Upper lobe of left lung (tissue), 6 donors: ENCODE measurements around the gene NIM1K. TPM values are rescaled to one million over a fixed set of nuclear protein-coding genes. Genes with fewer than 3 reads are reported as not detected.
A peak's percentile ranks its signal among the peaks of the same experiment; 100 is the strongest.
"Not testable (repeated sequence)": the region's sequence is repeated elsewhere in the genome, so short reads cannot be mapped to it uniquely, and the experiment has no call there.

Experiments used
- ATAC-seq, 2 donors: fragments of 200-7000 bp; cut with Tn5 transposase; one replicate each; pipeline ENCODE4 v1.9.1; 2022; ENCODE audit warnings: mild to moderate bottlenecking in 2 of 2, moderate library complexity in 2 of 2; ENCODE audit not compliant: low FRiP score in 2 of 2
- DNase-seq, 2 donors: peaks; one replicate each; pipeline ENCODE4 v3.0.0-alpha.2; 2019 to 2020
- H3K27ac ChIP-seq, 4 donors: fragments of 200-600 bp; sonication (generic); one replicate each; pipeline ENCODE4 v1.5.1; 2016 to 2019
- H3K27me3 ChIP-seq, 4 donors: fragments of 200-600 bp; sonication (generic); one replicate each; pipeline ENCODE4 v1.5.1; 2017 to 2019
- H3K36me3 ChIP-seq, 4 donors: fragments of 200-600 bp; sonication (generic); one replicate each; pipeline ENCODE4 v1.5.1; 2016 to 2019
- H3K4me1 ChIP-seq, 4 donors: fragments of 200-600 bp; sonication (generic); one replicate each; pipeline ENCODE4 v1.5.1; 2018 to 2019
- H3K4me3 ChIP-seq, 4 donors: fragments of 200-600 bp; sonication (generic); one replicate each; pipeline ENCODE4 v1.5.1; 2017 to 2019; ENCODE audit warnings: mild to moderate bottlenecking in 2 of 4, moderate library complexity in 1 of 4
- H3K9me3 ChIP-seq, 4 donors: fragments of 200-600 bp; sonication (generic); one replicate each; pipeline ENCODE4 v1.5.1; 2018 to 2019
- EP300 ChIP-seq, 4 donors: sonication (generic); formaldehyde crosslinking; IDR thresholded peaks; one replicate each; pipeline ENCODE4 v1.5.1; 2017; ENCODE audit warnings: antibody characterized with exemption in 4 of 4, control low read depth in 2 of 4
- POLR2A ChIP-seq, 4 donors: fragments of 450-650 bp; IDR thresholded peaks; one replicate each; pipeline ENCODE4 v1.5.1; 2016 to 2017; ENCODE audit warnings: antibody characterized with exemption in 4 of 4, mild to moderate bottlenecking in 2 of 4
- POLR2AphosphoS5 ChIP-seq, 2 donors: sonication (generic); formaldehyde crosslinking; IDR thresholded peaks; one replicate each; pipeline ENCODE4 v1.5.1; 2017; ENCODE audit warnings: antibody characterized with exemption in 2 of 2
- WGBS, 2 donors: methylation state at CpG; one replicate each; pipeline ENCODE4 v1.1.5; 2017 to 2018; 5-methylcytosine and 5-hydroxymethylcytosine counted together
- total RNA-seq, 6 donors: library from RNA; depleted of rRNA in 4 of 6; stranded (reverse); fragments of >200 nt in 4 of 6; gene quantifications; one replicate each; pipeline versions ENCODE4 v1.1.0 to v1.2.1, GENCODE V29; 2016 to 2021
- TF ChIP-seq, protein P1 (sequence below), 6 experiments: fragments of 450-650 bp in 4 of 6; fragments of 200-600 bp in 2 of 6; sonication (generic) in 2 of 6; IDR thresholded peaks; one replicate each; pipeline ENCODE4 v1.5.1; 2016 to 2019; ENCODE audit warnings: antibody characterized with exemption in 6 of 6
- donor health status: DM: no; HTN: no; CAD: no; lungs with moderate emphysema.
- donor health status: DM: no; HTN: yes; CAD: no; lungs with severe emphysema.

The NIM1K gene
- total RNA-seq, 6 donors from 2014 or later: 1.8 to 29.3 (median 4.6) TPM

DNA sequence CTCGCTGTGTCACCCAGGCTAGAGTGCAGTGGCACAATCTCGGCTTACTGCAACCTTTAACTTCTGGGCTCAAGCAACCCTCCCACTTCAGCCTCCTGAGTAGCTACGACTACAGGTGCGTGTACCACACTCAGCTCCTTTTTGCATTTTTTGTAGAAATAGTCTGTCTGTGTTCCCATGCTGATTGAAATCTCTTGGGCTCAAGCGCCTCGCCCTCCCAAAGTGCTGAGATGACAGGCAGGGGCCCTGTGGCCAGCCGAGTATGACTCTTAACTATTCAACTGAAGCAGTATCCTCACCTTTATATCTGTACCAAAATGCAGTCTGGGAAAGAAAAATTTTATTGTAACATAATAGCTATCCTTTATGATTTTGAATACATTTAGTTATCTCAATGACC, 12.2 kb upstream of the NIM1K start:
- TF ChIP-seq POLR2AphosphoS5 (IDR thresholded peaks at IDR 0.05) (no peak), EP300 (IDR thresholded peaks at IDR 0.05) (no peak), POLR2A (IDR thresholded peaks at IDR 0.05) (no peak)
- TF ChIP-seq, protein P1, sequence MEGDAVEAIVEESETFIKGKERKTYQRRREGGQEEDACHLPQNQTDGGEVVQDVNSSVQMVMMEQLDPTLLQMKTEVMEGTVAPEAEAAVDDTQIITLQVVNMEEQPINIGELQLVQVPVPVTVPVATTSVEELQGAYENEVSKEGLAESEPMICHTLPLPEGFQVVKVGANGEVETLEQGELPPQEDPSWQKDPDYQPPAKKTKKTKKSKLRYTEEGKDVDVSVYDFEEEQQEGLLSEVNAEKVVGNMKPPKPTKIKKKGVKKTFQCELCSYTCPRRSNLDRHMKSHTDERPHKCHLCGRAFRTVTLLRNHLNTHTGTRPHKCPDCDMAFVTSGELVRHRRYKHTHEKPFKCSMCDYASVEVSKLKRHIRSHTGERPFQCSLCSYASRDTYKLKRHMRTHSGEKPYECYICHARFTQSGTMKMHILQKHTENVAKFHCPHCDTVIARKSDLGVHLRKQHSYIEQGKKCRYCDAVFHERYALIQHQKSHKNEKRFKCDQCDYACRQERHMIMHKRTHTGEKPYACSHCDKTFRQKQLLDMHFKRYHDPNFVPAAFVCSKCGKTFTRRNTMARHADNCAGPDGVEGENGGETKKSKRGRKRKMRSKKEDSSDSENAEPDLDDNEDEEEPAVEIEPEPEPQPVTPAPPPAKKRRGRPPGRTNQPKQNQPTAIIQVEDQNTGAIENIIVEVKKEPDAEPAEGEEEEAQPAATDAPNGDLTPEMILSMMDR (IDR thresholded peaks at IDR 0.05): no peak
- peaks cover 0 to 7% (median 2%) of the 10 kb centered on the region in 4 donors for H3K36me3 ChIP-seq
- H3K27me3 ChIP-seq: no peaks in the 10 kb centered on the region
- ATAC-seq: no peak
- H3K27ac ChIP-seq: no peak overlapping the region
- H3K9me3 ChIP-seq: no peaks in the 10 kb centered on the region
- H3K4me3 ChIP-seq: no peak overlapping the region
- WGBS, 2 donors: 93 to 97% methylated on average over 7 of the region's 7 CpGs
- no peak for DNase-seq
- no peaks in the 10 kb centered on the region for H3K4me1 ChIP-seq

DNA sequence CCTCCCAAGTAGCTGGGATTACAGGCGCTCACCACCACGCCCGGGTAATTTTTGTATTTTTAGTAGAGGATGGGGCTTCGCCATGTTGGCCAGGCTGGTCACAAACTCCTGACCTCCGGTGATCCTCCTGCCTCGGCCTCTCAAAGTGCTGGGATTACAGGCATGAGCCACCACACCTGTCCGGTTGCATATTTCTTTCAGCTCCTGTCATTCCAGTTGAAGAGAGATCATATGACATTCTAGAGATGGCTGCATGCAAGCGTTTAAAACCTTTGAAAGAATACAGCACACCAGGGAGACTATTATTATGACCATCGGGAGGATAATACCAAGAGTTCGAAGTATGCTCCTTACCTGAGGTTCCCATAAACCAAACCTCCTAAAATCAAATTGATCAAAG, 9.6 kb upstream of the NIM1K start:
- Histone ChIP-seq H3K4me1 (no peaks in the 10 kb centered on the region), H3K4me3 (no peak overlapping the region), H3K27ac (no peak overlapping the region), H3K9me3 (no peaks in the 10 kb centered on the region), H3K36me3 (no peaks in the 10 kb centered on the region), H3K27me3 (no peaks in the 10 kb centered on the region)
- TF ChIP-seq EP300 (IDR thresholded peaks at IDR 0.05) (no peak), POLR2AphosphoS5 (IDR thresholded peaks at IDR 0.05) (no peak), POLR2A (IDR thresholded peaks at IDR 0.05) (no peak)
- TF ChIP-seq, protein P1 (IDR thresholded peaks at IDR 0.05): no peak
- ATAC-seq (no peak), DNase-seq (no peak)
- WGBS, 2 donors: 96% methylated on average over 10 of the region's 10 CpGs

DNA sequence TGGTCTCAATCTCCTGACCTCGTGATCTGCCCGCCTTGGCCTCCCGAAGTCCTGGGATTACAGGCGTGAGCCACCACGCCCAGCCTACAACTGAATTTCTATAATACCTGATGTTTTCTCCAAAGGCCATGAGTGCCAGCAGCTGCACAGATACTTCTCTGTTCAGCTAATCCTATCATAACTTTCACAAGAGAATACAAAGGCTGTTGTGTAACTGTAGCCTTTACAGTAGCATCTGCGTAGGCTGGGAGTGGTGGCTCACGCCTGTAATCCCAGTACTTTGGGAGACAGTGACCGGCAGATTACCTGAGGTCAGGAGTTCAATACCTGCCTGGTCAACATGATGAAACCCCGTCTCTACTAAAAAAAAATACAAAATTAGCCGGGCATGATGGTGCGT, 8.9 kb upstream of the NIM1K start:
- WGBS, 2 donors: 91 to 93% methylated on average over 11 of the region's 11 CpGs
- ATAC-seq, H3K27ac ChIP-seq, H3K4me3 ChIP-seq, H3K4me1 ChIP-seq, H3K36me3 ChIP-seq, DNase-seq, H3K9me3 ChIP-seq, H3K27me3 ChIP-seq: not testable (repeated sequence)

DNA sequence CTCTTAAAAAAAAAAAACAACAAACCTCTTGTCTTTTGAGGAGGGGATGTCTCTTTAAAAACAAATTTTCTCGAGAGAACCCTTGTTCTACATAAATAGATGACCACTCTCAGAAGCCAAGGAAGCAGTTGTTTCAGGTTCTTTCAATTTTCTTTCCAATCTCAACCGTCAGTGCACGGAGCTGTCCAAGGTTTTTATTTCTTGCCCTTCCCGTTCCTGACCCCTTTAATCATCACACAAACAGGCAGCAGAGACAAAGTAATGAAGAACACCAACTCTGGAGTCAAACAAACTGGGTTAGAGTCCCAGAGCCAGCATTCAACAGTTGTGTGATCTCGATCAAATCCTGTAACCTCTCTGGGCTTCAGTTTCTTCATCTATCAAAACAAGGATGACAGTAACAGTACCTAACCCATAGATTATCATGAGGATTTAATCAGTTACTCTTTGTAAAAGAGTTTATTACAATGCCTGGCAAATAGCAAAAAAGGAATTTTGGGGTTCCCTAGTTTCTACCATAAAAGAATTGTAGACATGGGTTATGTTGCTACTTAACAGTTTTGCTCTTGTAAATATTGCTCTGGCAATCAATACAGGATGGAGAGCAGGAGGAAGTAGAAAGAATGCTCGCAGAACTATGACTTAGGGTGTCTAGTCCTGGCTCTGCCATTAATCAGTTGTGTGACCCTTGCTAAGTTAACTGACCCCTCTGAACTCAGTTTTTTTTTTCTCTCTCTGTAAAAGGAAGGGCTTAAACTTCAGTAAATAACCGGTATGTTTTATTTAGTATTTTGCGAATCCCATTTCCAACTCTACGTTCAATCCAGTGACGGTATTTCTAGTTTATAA, 1.0 kb upstream of the NIM1K start:
- 30 to 34% methylated on average over 10 of the region's 10 CpGs for WGBS, 2 donors

DNA sequence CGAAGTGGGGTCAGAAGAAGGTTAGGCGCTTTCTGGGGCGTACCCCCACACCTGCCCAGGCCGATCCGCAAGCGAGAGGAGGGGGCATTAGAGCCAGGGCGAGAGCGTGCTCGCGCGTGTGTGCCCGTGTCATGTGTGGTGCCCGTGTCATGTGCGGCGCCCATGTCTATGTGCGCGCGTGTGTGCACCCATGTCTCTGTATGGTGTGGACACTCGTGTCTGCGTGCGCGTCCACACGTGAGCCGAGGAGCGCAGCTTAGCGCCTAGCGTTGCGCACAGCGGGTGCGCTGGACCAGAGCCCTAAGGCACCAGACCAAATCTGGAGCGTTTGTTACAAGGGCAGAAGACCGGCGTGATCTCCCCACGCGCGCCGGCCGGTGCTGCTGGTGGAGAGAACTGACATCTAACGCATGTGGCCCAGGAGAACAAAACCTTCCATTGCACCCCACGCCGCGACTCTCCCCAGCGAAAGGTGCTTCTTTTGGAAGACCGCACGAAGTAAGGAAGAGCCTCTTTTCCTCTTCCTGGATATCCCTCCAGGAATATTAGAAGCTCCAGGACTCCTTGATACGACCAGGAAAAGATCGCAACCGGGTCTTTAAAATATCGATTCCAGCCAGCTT, 644 bp downstream of the NIM1K start:
- WGBS, 2 donors: 3 to 6% methylated on average over 15 to 42 of the region's 49 CpGs

More for the DNA sequence above, 1.0 kb upstream of the NIM1K start:
- Histone ChIP-seq H3K4me1 (peaks cover 20 to 33% (median 25%) of the 10 kb centered on the region in 4 donors), H3K9me3 (no peaks in the 10 kb centered on the region), H3K36me3 (no peaks in the 10 kb centered on the region), H3K27me3 (peaks cover 0 to 9% (median 2%) of the 10 kb centered on the region in 4 donors), H3K27ac (no peak overlapping the region), H3K4me3 (peak overlapping the region in 1 of 4 donors; percentile 60)
- TF ChIP-seq POLR2A (IDR thresholded peaks at IDR 0.05) (no peak), EP300 (IDR thresholded peaks at IDR 0.05) (no peak), POLR2AphosphoS5 (IDR thresholded peaks at IDR 0.05) (no peak)
- TF ChIP-seq, protein P1 (IDR thresholded peaks at IDR 0.05): no peak
- ATAC-seq: no peak
- DNase-seq: no peak

More for the DNA sequence above, 644 bp downstream of the NIM1K start:
- TF ChIP-seq POLR2A (IDR thresholded peaks at IDR 0.05): no peak
- no peak for TF ChIP-seq EP300 (IDR thresholded peaks at IDR 0.05)
- no peak for TF ChIP-seq POLR2AphosphoS5 (IDR thresholded peaks at IDR 0.05)
- TF ChIP-seq, protein P1 (IDR thresholded peaks at IDR 0.05): no peak
- Histone ChIP-seq H3K27ac (peak overlapping the region in 2 of 4 donors; percentile 19 to 56), H3K27me3 (peaks cover 0 to 9% (median 2%) of the 10 kb centered on the region in 4 donors), H3K4me3 (peak overlapping the region; percentile 44 to 60 (median 54)), H3K4me1 (peaks cover 20 to 33% (median 25%) of the 10 kb centered on the region in 4 donors), H3K9me3 (no peaks in the 10 kb centered on the region), H3K36me3 (no peaks in the 10 kb centered on the region)
- ATAC-seq: peak; percentile 69 to 78
- DNase-seq: peak in 1 of 2 donors; percentile 88
